Right renal pelvis (tissue), 4 donors: Measurements from ENCODE around the gene CSRP3. TPM values are rescaled to one million over a fixed set of nuclear protein-coding genes. Genes with fewer than 3 reads are reported as not detected.

ENCODE experiments used
- DNase-seq, 4 donors: peaks; one replicate each; pipeline ENCODE4 v3.0.0-alpha.2; 2013; ENCODE audit warnings: low read depth in 4 of 4, low spot score in 3 of 4, missing footprints in 1 of 4
- polyA plus RNA-seq, 4 donors: library from polyadenylated mRNA; unstranded; fragments of 120-200 nt; gene quantifications; one replicate each; pipeline ENCODE4 v1.2.1, GENCODE V29; 2013; ENCODE audit not compliant: insufficient read length in 4 of 4

CSRP3 gene
- polyA plus RNA-seq, 4 donors, result 0.27 TPM; not detected in 3

GRCh38 chr11:19226378-19227195, 24.8 kb upstream of the CSRP3 start:
- DNase-seq, result no peak

- no peak for DNase-seq
Observed at GRCh38 chr11:19225581-19225980, 23.8 kb upstream of the CSRP3 start.

DNA sequence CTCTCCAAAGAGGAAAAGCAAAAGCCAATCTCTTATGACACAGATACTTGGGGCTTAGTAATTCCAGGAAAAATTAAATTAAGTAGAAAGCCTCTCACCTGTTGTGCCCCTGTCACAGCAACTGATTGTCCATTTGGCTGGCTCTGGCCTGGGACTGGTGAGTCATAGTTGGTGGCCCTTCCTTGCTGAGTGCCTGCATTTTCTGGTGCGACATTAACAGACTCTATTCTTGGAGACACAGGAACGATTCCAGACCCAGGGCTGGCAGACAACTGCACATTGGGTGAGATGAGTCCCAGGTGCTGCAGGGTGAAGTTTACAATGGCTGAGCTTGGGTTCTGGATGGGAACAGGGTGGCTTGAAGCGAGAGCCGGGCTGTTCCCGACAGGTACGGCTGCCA, 23.3 kb upstream of the CSRP3 start:
- DNase-seq, result no peak

- DNase-seq, result no peak
Observed at GRCh38 chr11:19220903-19221724, 19.3 kb upstream of the CSRP3 start.

DNA sequence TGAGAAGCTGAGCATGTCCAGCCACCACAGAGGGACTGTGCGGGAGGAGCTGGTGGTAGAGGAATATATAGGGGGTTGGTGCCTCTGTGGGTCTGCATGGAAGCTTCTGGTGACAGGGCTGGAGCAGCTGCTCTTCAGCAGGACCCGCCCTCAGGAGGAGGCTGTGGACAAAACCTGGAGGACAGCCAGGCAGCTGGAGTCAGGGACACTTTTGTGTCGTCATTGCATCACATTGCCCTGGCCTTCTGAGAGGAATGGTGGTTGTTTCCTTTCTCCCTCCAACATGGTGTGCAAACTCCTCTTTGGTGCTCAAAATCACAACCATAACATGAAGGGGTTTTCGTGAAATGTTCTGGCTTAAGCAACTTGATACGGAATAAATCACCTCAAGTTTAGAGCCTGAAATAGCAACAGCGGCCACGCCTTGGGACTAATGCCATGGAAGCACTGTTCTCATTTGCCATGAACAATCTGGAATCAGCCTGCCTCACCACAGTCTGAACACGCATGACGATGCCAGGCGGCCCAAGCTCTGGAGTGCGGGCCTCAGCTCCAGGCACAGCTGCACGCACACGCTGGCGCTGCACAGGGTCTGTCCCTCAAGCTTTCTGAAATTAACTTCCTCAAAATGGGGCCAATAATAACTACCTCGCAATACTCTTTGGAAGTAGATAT, 17.1 kb upstream of the CSRP3 start:
- no peak for DNase-seq

GRCh38 chr11:19218216-19218615, 16.4 kb upstream of the CSRP3 start:
- DNase-seq, result no peak

- no peak for DNase-seq
Observed at GRCh38 chr11:19216709-19217374, 15.1 kb upstream of the CSRP3 start.

DNA sequence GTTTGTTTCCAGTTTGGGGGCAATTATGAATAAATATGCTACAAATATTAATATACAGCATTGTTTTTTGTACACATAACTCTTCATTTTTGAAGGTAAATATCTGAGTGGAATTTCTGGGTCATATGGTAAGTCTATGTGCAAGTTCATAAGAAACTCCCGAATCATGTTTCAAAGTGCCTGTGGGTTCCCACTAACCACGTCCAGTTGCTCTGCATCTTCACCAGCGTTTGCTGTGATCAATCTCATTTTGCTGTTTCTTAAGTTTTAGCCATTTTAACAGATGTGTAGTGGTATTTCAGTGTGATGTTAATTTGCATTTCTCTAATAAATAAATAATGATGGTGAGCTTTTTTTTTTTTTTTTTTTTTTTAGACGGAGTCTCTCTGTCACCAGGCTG, 14.2 kb upstream of the CSRP3 start:
- DNase-seq, result no peak

- no peak for DNase-seq
Observed at GRCh38 chr11:19209617-19210370, 8.0 kb upstream of the CSRP3 start.

GRCh38 chr11:19208959-19209546, 7.3 kb upstream of the CSRP3 start:
- no peak for DNase-seq

DNA sequence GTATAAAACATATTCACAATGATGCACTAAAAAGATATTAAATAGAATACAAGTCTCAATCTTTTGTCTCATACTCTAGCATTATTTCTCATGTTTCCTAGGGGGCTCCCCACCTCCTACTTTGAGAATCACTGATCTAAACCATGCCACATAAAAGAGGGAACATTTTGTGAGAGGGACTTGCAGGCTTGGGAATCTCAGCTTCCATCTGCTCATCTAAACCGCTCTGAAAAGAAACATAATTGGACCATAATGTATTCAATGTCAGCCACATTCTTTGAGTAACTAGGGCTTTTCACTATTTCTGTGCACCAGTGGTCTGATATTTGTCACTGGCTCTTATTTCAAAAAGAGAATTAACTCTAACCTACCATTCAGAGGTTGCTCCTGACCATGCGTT, 6.4 kb upstream of the CSRP3 start:
- DNase-seq, result no peak

GRCh38 chr11:19204836-19205235, 3.1 kb upstream of the CSRP3 start:
- DNase-seq, result no peak

DNA sequence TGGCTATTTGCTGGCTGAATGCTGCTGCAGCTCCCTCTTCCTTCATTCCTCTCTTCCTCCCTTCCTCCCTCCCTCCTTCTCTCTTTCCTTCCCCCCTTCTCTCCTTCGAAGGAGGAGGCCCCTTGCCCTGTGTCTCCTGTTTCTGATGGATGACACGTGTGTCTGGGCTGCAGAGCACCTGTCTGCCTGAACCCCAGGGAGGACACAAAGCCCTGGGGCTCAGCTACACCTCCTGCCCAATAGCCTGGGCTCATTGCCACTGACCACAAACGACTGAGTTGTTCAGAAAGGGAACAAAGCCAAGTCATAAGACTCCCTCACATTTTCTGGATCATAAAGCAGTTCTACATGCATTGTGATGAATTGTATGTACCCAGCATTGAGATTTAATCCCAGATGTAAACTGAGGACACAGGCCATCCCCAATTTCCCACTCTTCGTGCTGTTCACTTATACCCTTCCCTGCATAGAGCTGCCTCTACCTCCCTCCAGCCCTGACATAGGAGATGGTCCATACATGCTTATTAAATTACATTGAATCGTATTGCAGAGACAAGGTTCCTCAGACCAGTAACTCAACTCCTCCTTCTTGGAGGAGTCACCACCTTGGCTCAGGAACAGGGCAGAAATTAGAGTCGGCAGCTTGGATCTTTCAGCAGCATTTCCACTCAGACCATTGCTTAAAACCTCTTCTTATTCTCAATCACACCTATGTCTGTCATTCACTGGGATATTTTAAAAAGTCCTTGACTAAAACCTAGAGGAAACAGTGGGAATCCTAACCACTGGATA, 1.2 kb downstream of the CSRP3 start:
- no peak for DNase-seq

GRCh38 chr11:19199771-19200170, 2.0 kb downstream of the CSRP3 start:
- no peak for DNase-seq

GRCh38 chr11:19199048-19199447, 2.7 kb downstream of the CSRP3 start:
- DNase-seq, result no peak

DNA sequence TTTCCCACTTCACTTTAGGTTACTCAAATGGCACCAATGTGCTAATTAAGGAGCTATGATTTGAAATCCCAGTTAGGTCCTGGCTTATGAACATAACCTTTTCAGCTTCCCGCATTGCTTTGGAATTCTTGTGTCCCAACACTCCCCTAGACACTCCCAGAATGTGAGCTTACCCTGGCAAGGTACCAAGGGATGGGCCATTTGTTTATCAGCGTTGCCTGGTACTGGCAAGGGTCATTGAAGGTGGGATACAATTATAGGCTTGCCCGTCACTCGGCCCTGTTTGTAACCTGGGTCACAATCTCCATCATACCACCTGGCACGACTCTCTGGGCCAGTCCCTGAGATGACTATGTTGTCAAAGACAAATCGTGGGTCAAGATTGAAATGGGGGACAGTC, 5.4 kb downstream of the CSRP3 start:
- DNase-seq, result no peak

- no peak for DNase-seq
Observed at GRCh38 chr11:19194620-19195308, 7.0 kb downstream of the CSRP3 start.

DNA sequence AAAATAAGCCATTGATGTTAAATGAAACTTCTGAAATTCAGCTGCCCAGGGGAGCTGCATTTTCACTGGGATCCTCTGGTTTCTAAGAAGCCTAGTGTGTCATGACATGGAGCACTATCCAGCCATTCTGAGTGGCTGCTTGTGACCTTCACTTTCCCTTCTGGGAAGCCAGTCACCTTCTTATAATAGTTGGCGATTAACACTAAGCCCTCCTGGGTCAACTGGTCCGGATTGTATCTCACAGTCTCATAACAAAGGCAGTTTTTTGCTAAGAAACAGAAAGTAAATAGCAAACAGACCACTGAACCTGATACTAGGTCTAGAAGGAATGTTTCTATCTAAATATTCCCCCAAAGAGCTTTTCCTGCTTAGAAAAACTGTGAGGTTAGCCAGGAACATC, 7.9 kb downstream of the CSRP3 start:
- DNase-seq, result no peak
